ENCODE data around the gene MTUS2.

MTUS2 gene

GRCh38 chr13:29525757-29526156, 705.6 kb downstream of the MTUS2 start:
- no peak for DNase-seq (ENCODE audit: low read depth in 2 of 2)

GRCh38 chr13:29526741-29527140, 706.6 kb downstream of the MTUS2 start:
- DNase-seq (ENCODE audit: low read depth in 2 of 2), result no peak

- DNase-seq (ENCODE audit: low read depth in 2 of 2), result no peak
Observed at GRCh38 chr13:29527511-29527910, 707.4 kb downstream of the MTUS2 start.

- no peak for DNase-seq (ENCODE audit: low read depth in 2 of 2)
Observed at GRCh38 chr13:29527916-29528315, 707.8 kb downstream of the MTUS2 start.

- DNase-seq (ENCODE audit: low read depth in 2 of 2), result no peak
Observed at GRCh38 chr13:29529754-29530153, 709.6 kb downstream of the MTUS2 start.

GRCh38 chr13:29530901-29531300, 710.8 kb downstream of the MTUS2 start:
- DNase-seq (ENCODE audit: low read depth in 2 of 2), result no peak

GRCh38 chr13:29532116-29532515, 712.0 kb downstream of the MTUS2 start:
- DNase-seq (ENCODE audit: low read depth in 2 of 2), result no peak

GRCh38 chr13:29532821-29533220, 712.7 kb downstream of the MTUS2 start:
- DNase-seq (ENCODE audit: low read depth in 2 of 2), result no peak

GRCh38 chr13:29534083-29534482, 713.9 kb downstream of the MTUS2 start:
- DNase-seq (ENCODE audit: low read depth in 2 of 2), result no peak

- no peak for DNase-seq (ENCODE audit: low read depth in 2 of 2)
Observed at GRCh38 chr13:29535663-29536655, 715.8 kb downstream of the MTUS2 start.

GRCh38 chr13:29536853-29537252, 716.7 kb downstream of the MTUS2 start:
- DNase-seq (ENCODE audit: low read depth in 2 of 2), result no peak

- no peak for DNase-seq (ENCODE audit: low read depth in 2 of 2)
Observed at GRCh38 chr13:29537736-29538651, 717.9 kb downstream of the MTUS2 start.

- no peak for DNase-seq (ENCODE audit: low read depth in 2 of 2)
Observed at GRCh38 chr13:29538652-29539040, 718.5 kb downstream of the MTUS2 start.

- DNase-seq (ENCODE audit: low read depth in 2 of 2), result no peak
Observed at GRCh38 chr13:29539856-29540255, 719.7 kb downstream of the MTUS2 start.

GRCh38 chr13:29540334-29540733, 720.2 kb downstream of the MTUS2 start:
- no peak for DNase-seq (ENCODE audit: low read depth in 2 of 2)

GRCh38 chr13:29540799-29541198, 720.7 kb downstream of the MTUS2 start:
- no peak for DNase-seq (ENCODE audit: low read depth in 2 of 2)

- no peak for DNase-seq (ENCODE audit: low read depth in 2 of 2)
Observed at GRCh38 chr13:29541400-29541799, 721.3 kb downstream of the MTUS2 start.

- DNase-seq (ENCODE audit: low read depth in 2 of 2), result no peak
Observed at GRCh38 chr13:29542381-29542780, 722.2 kb downstream of the MTUS2 start.

GRCh38 chr13:29543230-29544215, 723.4 kb downstream of the MTUS2 start:
- peak in 1 of 2 donors; percentile 24 for DNase-seq (ENCODE audit: low read depth in 2 of 2)

GRCh38 chr13:29545988-29546387, 725.8 kb downstream of the MTUS2 start:
- no peak for DNase-seq (ENCODE audit: low read depth in 2 of 2)

GRCh38 chr13:29546662-29547061, 726.5 kb downstream of the MTUS2 start:
- no peak for DNase-seq (ENCODE audit: low read depth in 2 of 2)

Data from stimulated activated CD8-positive, alpha-beta memory T cell treated with anti-CD3 and anti-CD28 coated beads, Interleukin-7, amount 100 ng/mL, for 4 hours (primary cell).